GM12878 (cell line): ENCODE results near the gene LRRC47. TPM values are rescaled to one million over a fixed set of nuclear protein-coding genes. Genes with fewer than 3 reads are reported as not detected.

Experiments used
- BCL11A ChIP-seq: IDR thresholded peaks from 2 replicates; pipeline ENCODE4 v1.6.1; 2011; ENCODE audit warnings: low read depth, low read length
- CHD2 ChIP-seq: IDR thresholded peaks from 2 replicates; pipeline ENCODE4 v1.6.1; 2011; ENCODE audit warnings: low read depth, low read length, improper control_type of control experiment, borderline replicate concordance
- E2F8 ChIP-seq: fragments of 450-650 bp; IDR thresholded peaks from 2 replicates; pipeline ENCODE4 v1.6.1; 2018; ENCODE audit warnings: mild to moderate bottlenecking, low read depth, moderate library complexity; ENCODE audit not compliant: partially characterized antibody
- E4F1 ChIP-seq: fragments of 450-650 bp; IDR thresholded peaks from 2 replicates; pipeline ENCODE4 v1.6.1; 2018; ENCODE audit warnings: borderline replicate concordance, mild to moderate bottlenecking; ENCODE audit not compliant: partially characterized antibody
- EGR1 ChIP-seq, 2 experiments: IDR thresholded peaks; 1 replicate in 1 of 2; 2 replicates in 1 of 2; pipeline ENCODE4 v1.6.1; 2011 to 2012; ENCODE audit warnings: low read depth in 2 of 2, low read length in 2 of 2, borderline replicate concordance in 1 of 2, mild to moderate bottlenecking in 1 of 2, moderate library complexity in 1 of 2
- EP300 ChIP-seq, 2 experiments: fragments of 150-350 bp in 1 of 2; IDR thresholded peaks; 2 replicates each; pipeline ENCODE4 v1.6.1; 2011 to 2012; ENCODE audit warnings: low read depth in 2 of 2, low read length in 2 of 2, borderline replicate concordance in 1 of 2, improper control_type of control experiment in 1 of 2, inconsistent platforms in 1 of 2; ENCODE audit not compliant: control insufficient read depth in 1 of 2
- ETV6 ChIP-seq, 2 experiments: fragments of 450-650 bp in 1 of 2; IDR thresholded peaks in 1 of 2; conservative IDR thresholded peaks in 1 of 2; 2 replicates each; pipeline ENCODE4 v1.6.1; 2014; ENCODE audit warnings: antibody characterized with exemption in 1 of 2, borderline replicate concordance in 1 of 2, low read depth in 1 of 2, mild to moderate bottlenecking in 1 of 2, moderate library complexity in 1 of 2
- HSF1 ChIP-seq: fragments of 150-350 bp; IDR thresholded peaks from 2 replicates; pipeline ENCODE4 v1.6.1; 2014; ENCODE audit warnings: mild to moderate bottlenecking, low read depth, low read length
- IKZF1 ChIP-seq: fragments of 450-650 bp; conservative IDR thresholded peaks from 2 replicates; pipeline ENCODE4 v1.6.1; 2017; ENCODE audit warnings: antibody characterized with exemption, mild to moderate bottlenecking
- IKZF2 ChIP-seq, 2 experiments: fragments of 450-650 bp; IDR thresholded peaks; 2 replicates each; pipeline ENCODE4 v1.6.1; 2017; ENCODE audit warnings: mild to moderate bottlenecking in 2 of 2, moderate library complexity in 2 of 2
- LARP7 ChIP-seq: fragments of 450-650 bp; IDR thresholded peaks from 2 replicates; pipeline ENCODE4 v1.6.1; 2017; ENCODE audit warnings: mild to moderate bottlenecking
- MTA2 ChIP-seq: fragments of 450-650 bp; IDR thresholded peaks from 2 replicates; pipeline ENCODE4 v1.6.1; 2016; ENCODE audit warnings: low read depth, mild to moderate bottlenecking, moderate library complexity
- MYB ChIP-seq: fragments of 150-350 bp; IDR thresholded peaks from 2 replicates; pipeline ENCODE4 v1.6.1; 2014; ENCODE audit warnings: mild to moderate bottlenecking, low read depth, low read length, borderline replicate concordance
- MYC ChIP-seq: IDR thresholded peaks from 2 replicates; pipeline ENCODE4 v1.6.1; 2011; ENCODE audit warnings: mild to moderate bottlenecking, low read length, moderate library complexity, inconsistent platforms; ENCODE audit not compliant: insufficient read depth, insufficient replicate concordance, insufficient read length, severe bottlenecking
- PML ChIP-seq: IDR thresholded peaks from 2 replicates; pipeline ENCODE4 v1.6.1; 2012; ENCODE audit warnings: low read length, inconsistent platforms
- SMAD5 ChIP-seq: IDR thresholded peaks from 2 replicates; pipeline ENCODE4 v1.6.1; 2016; ENCODE audit warnings: antibody characterized with exemption, low read depth
- SP1 ChIP-seq: IDR thresholded peaks from one replicate; pipeline ENCODE4 v1.6.1; 2011; ENCODE audit warnings: low read depth, low read length
- SPI1 ChIP-seq: IDR thresholded peaks from 2 replicates; pipeline ENCODE4 v1.6.1; 2011; ENCODE audit warnings: low read depth, mild to moderate bottlenecking, low read length, moderate library complexity, borderline replicate concordance; ENCODE audit not compliant: insufficient read depth
- STAT3 ChIP-seq: IDR thresholded peaks from 2 replicates; pipeline ENCODE4 v1.6.1; 2011; ENCODE audit warnings: low read depth, low read length, improper control_type of control experiment
- TAF1 ChIP-seq: IDR thresholded peaks from 2 replicates; pipeline ENCODE4 v1.6.1; 2011; ENCODE audit warnings: mild to moderate bottlenecking, low read depth, low read length, borderline replicate concordance
- TCF7 ChIP-seq: IDR thresholded peaks from 2 replicates; pipeline ENCODE4 v1.6.1; 2014; ENCODE audit warnings: antibody characterized with exemption, borderline replicate concordance
- USF2 ChIP-seq: IDR thresholded peaks from 2 replicates; pipeline ENCODE4 v1.6.1; 2011; ENCODE audit warnings: low read depth, low read length, improper control_type of control experiment, borderline replicate concordance
- ZBED1 ChIP-seq: IDR thresholded peaks from 2 replicates; pipeline ENCODE4 v1.6.1; 2016; ENCODE audit warnings: borderline replicate concordance
- ZZZ3 ChIP-seq: IDR thresholded peaks from 2 replicates; pipeline ENCODE4 v1.6.1; 2011; ENCODE audit warnings: low read depth; ENCODE audit not compliant: control insufficient read depth, insufficient read length
- polyA plus RNA-seq, 11 experiments: library from polyadenylated mRNA; depleted of rRNA in 4 of 11; unstranded in 6 of 11; stranded (reverse) in 5 of 11; fragments of >200 nt; fragmentation: Nextera tagmentation in 4 of 11; fragmentation: Illumina TruSeq in 1 of 11; extraction: Ambion mirVana in 4 of 11; extraction: Trizol in 1 of 11; gene quantifications; 1 replicate in 1 of 11; 2 replicates in 10 of 11; pipeline versions ENCODE4 v1.2.1 to v1.2.3, GENCODE V29; 2011 to 2016; ENCODE audit warnings: inconsistent platforms in 2 of 11, missing spikeins in 2 of 11, low read depth in 1 of 11
- total RNA-seq, 4 experiments: library from RNA; depleted of rRNA in 3 of 4; stranded (reverse); fragments of >200 nt in 3 of 4; fragmentation: Illumina TruSeq in 1 of 4; extraction: Trizol in 1 of 4; gene quantifications; 2 replicates each; pipeline versions ENCODE4 v1.2.1 to v1.2.3, GENCODE V29; 2013 to 2021

The LRRC47 gene
- total and polyA plus RNA-seq, 10 of the 15 experiments (the other 5 are each of a cell fraction or from before 2014, with no cell fraction given), result 2.5 to 34.6 (median 18.2) TPM

- TF ChIP-seq MYC (no peak), SP1 (peak; percentile 38), MYB (no peak), MTA2 (peak; percentile 68; the same call in 1 of the 2 replicates), ZBED1 (peak; percentile 86), EGR1 (IDR thresholded peaks at IDR 0.05; ENCODE audit: borderline replicate concordance in 1 of 2, low read depth in 2 of 2, low read length in 2 of 2) (no peak), PML (peak; percentile 41; the same call in 1 of the 2 replicates), E4F1 (no peak), EP300 (IDR thresholded peaks at IDR 0.05; ENCODE audit: borderline replicate concordance in 1 of 2, control insufficient read depth in 1 of 2, low read depth in 2 of 2, low read length in 2 of 2) (peak; percentile 44 to 69; a peak in 3 of 4 replicates), E2F8 (no peak), ETV6 (conservative IDR thresholded peaks at IDR 0.05 in 1 of 2, IDR thresholded peaks at IDR 0.05 in 1 of 2; ENCODE audit: borderline replicate concordance in 1 of 2, low read depth in 1 of 2) (peak in 1 of 2 experiments; percentile 45; a peak in 1 of 4 replicates), BCL11A (peak; percentile 92), CHD2 (0 out of 2 replicates have a peak, but pooled peaks have one; percentile 27), LARP7 (no peak), USF2 (no peak), HSF1 (no peak), SPI1 (peak; percentile 77), STAT3 (no peak), ZZZ3 (no peak), TCF7 (peak; percentile 99), SMAD5 (no peak), TAF1 (no peak), IKZF1 (peak; percentile 55; the same call in 1 of the 2 replicates), IKZF2 (IDR thresholded peaks at IDR 0.05) (peak; percentile 33 to 38; a peak in 1 of 4 replicates)
These were observed 9.0 kb downstream of the LRRC47 start (continued) for GRCh38 chr1:3787349-3787715.
